Measurements from ENCODE around the gene MAGI1. TPM values are rescaled to one million over a fixed set of nuclear protein-coding genes. Genes with fewer than 3 reads are reported as not detected.

Gene MAGI1
- total and polyA plus RNA-seq, 2 donors (not counting 1 experiment from before 2014, with no cell fraction given), result 0.10 to 0.22 TPM

DNA sequence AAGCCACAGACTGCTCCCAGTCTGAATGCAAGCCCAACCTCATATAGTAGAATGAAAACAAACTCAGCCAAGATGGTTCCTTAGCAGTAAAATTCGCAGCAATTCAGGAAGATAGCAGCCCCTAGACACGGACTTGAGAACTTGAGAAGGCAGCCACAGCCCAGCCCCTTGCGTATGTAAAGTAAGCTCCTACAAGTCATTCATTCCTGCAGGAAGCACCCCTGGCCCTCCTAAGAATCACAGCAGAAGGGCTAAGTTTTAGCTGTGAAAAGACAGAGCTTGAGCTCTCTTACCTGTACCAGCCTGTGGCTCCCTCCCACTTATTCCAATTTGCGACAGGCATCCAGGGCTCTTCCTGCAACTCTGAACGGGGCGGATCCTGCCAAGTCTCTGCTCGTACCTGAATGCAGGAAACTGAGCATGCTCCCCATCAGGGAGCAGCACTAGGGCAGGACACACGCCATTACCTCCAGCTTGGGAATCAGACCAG lies 136.4 kb downstream of the MAGI1 start:
- Histone ChIP-seq H3K79me2 (ENCODE audit: control insufficient read depth, insufficient read depth, low read length) (no peaks in the 10 kb centered on the region), H3K4me1 (ENCODE audit: control insufficient read depth in 2 of 2, insufficient read depth in 2 of 2, low read length in 2 of 2) (no peaks in the 10 kb centered on the region), H3K4me2 (replicated peaks; ENCODE audit: low read depth, low read length, poor library complexity, severe bottlenecking) (no peak overlapping the region), H3K36me3 (replicated peaks in 1 of 2; ENCODE audit: control extremely low read depth in 1 of 2, control insufficient read depth in 1 of 2, extremely low read depth in 1 of 2, insufficient read depth in 2 of 2, low read length in 1 of 2) (no peaks in the 10 kb centered on the region), H3K9ac (ENCODE audit: low read length) (no peak overlapping the region), H3K4me3 (ENCODE audit: control extremely low read depth in 1 of 5, extremely low read depth in 1 of 5, insufficient read depth in 1 of 5, low read depth in 2 of 5, low read length in 4 of 5) (no peak overlapping the region), H3K27ac (ENCODE audit: low read length in 2 of 2) (no peak overlapping the region), H3K9me3 (ENCODE audit: control extremely low read depth in 1 of 3, control insufficient read depth in 2 of 3, insufficient read depth in 1 of 3, low read length in 2 of 3) (peaks cover 0 to 6% (median 0%) of the 10 kb centered on the region in 3 donors), H3K27me3 (replicated peaks in 1 of 4; ENCODE audit: control extremely low read depth in 1 of 4, control insufficient read depth in 3 of 4, insufficient read depth in 4 of 4, low read length in 3 of 4) (peaks cover 0 to 2% (median 0%) of the 10 kb centered on the region in 4 experiments), H4K20me1 (ENCODE audit: control insufficient read depth, insufficient read depth, low read length, poor library complexity, severe bottlenecking) (no peaks in the 10 kb centered on the region), H2AFZ (ENCODE audit: insufficient read depth, low read depth, low read length, poor library complexity, severe bottlenecking) (no peak overlapping the region)
- ChIA-PET POLR2A (no interaction called here), CTCF (no interaction called here)
- Mint-ChIP-seq H3K27me3 (no peaks in the 10 kb centered on the region), H3K9me3 (ENCODE audit: insufficient read depth) (no peaks in the 10 kb centered on the region), H3K4me1 (no peaks in the 10 kb centered on the region), H3K27ac (no peak overlapping the region), H3K4me3 (no peak overlapping the region)
- no peak for ATAC-seq (ENCODE audit: low read depth)
- intact Hi-C loops (cut with micrococcal nuclease), result no loop called here
- no peak for TF ChIP-seq EZH2 (IDR thresholded peaks at IDR 0.05; ENCODE audit: borderline replicate concordance, insufficient read depth, low read depth, low read length, poor library complexity, severe bottlenecking)
- TF ChIP-seq, protein P1, sequence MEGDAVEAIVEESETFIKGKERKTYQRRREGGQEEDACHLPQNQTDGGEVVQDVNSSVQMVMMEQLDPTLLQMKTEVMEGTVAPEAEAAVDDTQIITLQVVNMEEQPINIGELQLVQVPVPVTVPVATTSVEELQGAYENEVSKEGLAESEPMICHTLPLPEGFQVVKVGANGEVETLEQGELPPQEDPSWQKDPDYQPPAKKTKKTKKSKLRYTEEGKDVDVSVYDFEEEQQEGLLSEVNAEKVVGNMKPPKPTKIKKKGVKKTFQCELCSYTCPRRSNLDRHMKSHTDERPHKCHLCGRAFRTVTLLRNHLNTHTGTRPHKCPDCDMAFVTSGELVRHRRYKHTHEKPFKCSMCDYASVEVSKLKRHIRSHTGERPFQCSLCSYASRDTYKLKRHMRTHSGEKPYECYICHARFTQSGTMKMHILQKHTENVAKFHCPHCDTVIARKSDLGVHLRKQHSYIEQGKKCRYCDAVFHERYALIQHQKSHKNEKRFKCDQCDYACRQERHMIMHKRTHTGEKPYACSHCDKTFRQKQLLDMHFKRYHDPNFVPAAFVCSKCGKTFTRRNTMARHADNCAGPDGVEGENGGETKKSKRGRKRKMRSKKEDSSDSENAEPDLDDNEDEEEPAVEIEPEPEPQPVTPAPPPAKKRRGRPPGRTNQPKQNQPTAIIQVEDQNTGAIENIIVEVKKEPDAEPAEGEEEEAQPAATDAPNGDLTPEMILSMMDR (IDR thresholded peaks at IDR 0.05), result no peak
- no peak for DNase-seq
- WGBS (ENCODE audit: insufficient coverage), result 82% methylated on average over 8 of the region's 8 CpGs

DNA sequence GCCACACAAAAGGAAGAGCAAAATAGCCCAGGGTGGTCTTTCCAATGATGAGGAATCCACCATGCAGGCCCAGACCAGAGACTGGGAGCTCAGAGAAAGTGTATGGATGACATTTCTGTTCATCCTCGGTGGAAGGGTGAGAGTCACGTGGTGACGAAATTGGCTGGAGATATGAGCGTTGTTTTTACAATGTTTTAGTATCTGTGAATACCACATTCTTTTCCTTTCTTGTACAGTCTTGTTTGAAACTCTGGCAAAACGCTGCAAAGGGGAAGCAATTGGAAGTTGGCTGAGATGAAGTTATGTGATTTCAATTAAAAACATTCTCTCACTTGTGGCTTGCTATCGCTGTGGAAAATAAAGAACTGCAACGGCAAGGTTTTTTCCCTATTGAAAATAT lies 137.5 kb downstream of the MAGI1 start:
- no peak overlapping the region for H3K4me2 ChIP-seq (replicated peaks; ENCODE audit: low read depth, low read length, poor library complexity, severe bottlenecking)
- H3K36me3 ChIP-seq (replicated peaks in 1 of 2; ENCODE audit: control extremely low read depth in 1 of 2, control insufficient read depth in 1 of 2, extremely low read depth in 1 of 2, insufficient read depth in 2 of 2, low read length in 1 of 2), result no peaks in the 10 kb centered on the region
- Mint-ChIP-seq H3K9me3 (ENCODE audit: insufficient read depth) (no peaks in the 10 kb centered on the region), H3K27ac (no peak overlapping the region), H3K27me3 (no peaks in the 10 kb centered on the region), H3K4me3 (no peak overlapping the region), H3K4me1 (no peaks in the 10 kb centered on the region)
- WGBS (ENCODE audit: insufficient coverage), result no CpG with 5 or more reads among the region's 7 CpGs
- CTCF ChIA-PET, result no interaction called here
- intact Hi-C loops (cut with micrococcal nuclease), result no loop called here
- POLR2A ChIA-PET, result no interaction called here
- peaks cover 0 to 6% (median 0%) of the 10 kb centered on the region in 3 donors for H3K9me3 ChIP-seq (ENCODE audit: control extremely low read depth in 1 of 3, control insufficient read depth in 2 of 3, insufficient read depth in 1 of 3, low read length in 2 of 3)
- H3K27ac ChIP-seq (ENCODE audit: low read length in 2 of 2), result no peak overlapping the region
- TF ChIP-seq, protein P1 (IDR thresholded peaks at IDR 0.05), result no peak
- TF ChIP-seq EZH2 (IDR thresholded peaks at IDR 0.05; ENCODE audit: borderline replicate concordance, insufficient read depth, low read depth, low read length, poor library complexity, severe bottlenecking), result no peak
- peaks cover 0 to 2% (median 0%) of the 10 kb centered on the region in 4 experiments for H3K27me3 ChIP-seq (replicated peaks in 1 of 4; ENCODE audit: control extremely low read depth in 1 of 4, control insufficient read depth in 3 of 4, insufficient read depth in 4 of 4, low read length in 3 of 4)
- ATAC-seq (ENCODE audit: low read depth) (no peak), DNase-seq (no peak)
- no peak overlapping the region for H2AFZ ChIP-seq (ENCODE audit: insufficient read depth, low read depth, low read length, poor library complexity, severe bottlenecking)
- H3K9ac ChIP-seq (ENCODE audit: low read length), result no peak overlapping the region
- no peaks in the 10 kb centered on the region for H4K20me1 ChIP-seq (ENCODE audit: control insufficient read depth, insufficient read depth, low read length, poor library complexity, severe bottlenecking)
- H3K4me3 ChIP-seq (ENCODE audit: control extremely low read depth in 1 of 5, extremely low read depth in 1 of 5, insufficient read depth in 1 of 5, low read depth in 2 of 5, low read length in 4 of 5), result no peak overlapping the region
- no peaks in the 10 kb centered on the region for H3K4me1 ChIP-seq (ENCODE audit: control insufficient read depth in 2 of 2, insufficient read depth in 2 of 2, low read length in 2 of 2)
- no peaks in the 10 kb centered on the region for H3K79me2 ChIP-seq (ENCODE audit: control insufficient read depth, insufficient read depth, low read length)
